IgD-negative memory B cell (primary cell): Measurements from ENCODE around the gene NTMT2. TPM values are rescaled to one million over a fixed set of nuclear protein-coding genes. Genes with fewer than 3 reads are reported as not detected.
"Not testable (repeated sequence)": the region's sequence is repeated elsewhere in the genome, so short reads cannot be mapped to it uniquely, and the experiment has no call there.

Experiments used
- H3K27ac Mint-ChIP-seq, 3 donors: one replicate each; pipeline ENCODE4 v1.8.0; 2020 to 2022; ENCODE audit warnings: mild to moderate bottlenecking in 3 of 3, mixed read lengths in 3 of 3, moderate library complexity in 1 of 3
- H3K27me3 Mint-ChIP-seq: one replicate; pipeline ENCODE4 v1.8.0; 2021; ENCODE audit warnings: mixed read lengths
- H3K36me3 Mint-ChIP-seq: one replicate; pipeline ENCODE4 v1.8.0; 2020; ENCODE audit warnings: mild to moderate bottlenecking, mixed read lengths
- H3K4me1 Mint-ChIP-seq, 3 donors: one replicate each; pipeline ENCODE4 v1.8.0; 2020 to 2022; ENCODE audit warnings: mixed read lengths in 3 of 3, mild to moderate bottlenecking in 1 of 3
- H3K4me3 Mint-ChIP-seq, 4 donors: one replicate each; pipeline ENCODE4 v1.8.0; 2020 to 2022; ENCODE audit warnings: mild to moderate bottlenecking in 4 of 4, mixed read lengths in 4 of 4, moderate library complexity in 3 of 4
- H3K9me3 Mint-ChIP-seq, 3 donors: one replicate each; pipeline ENCODE4 v1.8.0; 2020 to 2021; ENCODE audit warnings: mixed read lengths in 3 of 3, mild to moderate bottlenecking in 1 of 3
- polyA plus RNA-seq: library from polyadenylated mRNA; unstranded; fragments of 300-500 nt; fragmentation: Illumina TruSeq; gene quantifications from one replicate; pipeline ENCODE4 v1.2.3, GENCODE V29; 2021

NTMT2 gene
- polyA plus RNA-seq, result not detected

DNA sequence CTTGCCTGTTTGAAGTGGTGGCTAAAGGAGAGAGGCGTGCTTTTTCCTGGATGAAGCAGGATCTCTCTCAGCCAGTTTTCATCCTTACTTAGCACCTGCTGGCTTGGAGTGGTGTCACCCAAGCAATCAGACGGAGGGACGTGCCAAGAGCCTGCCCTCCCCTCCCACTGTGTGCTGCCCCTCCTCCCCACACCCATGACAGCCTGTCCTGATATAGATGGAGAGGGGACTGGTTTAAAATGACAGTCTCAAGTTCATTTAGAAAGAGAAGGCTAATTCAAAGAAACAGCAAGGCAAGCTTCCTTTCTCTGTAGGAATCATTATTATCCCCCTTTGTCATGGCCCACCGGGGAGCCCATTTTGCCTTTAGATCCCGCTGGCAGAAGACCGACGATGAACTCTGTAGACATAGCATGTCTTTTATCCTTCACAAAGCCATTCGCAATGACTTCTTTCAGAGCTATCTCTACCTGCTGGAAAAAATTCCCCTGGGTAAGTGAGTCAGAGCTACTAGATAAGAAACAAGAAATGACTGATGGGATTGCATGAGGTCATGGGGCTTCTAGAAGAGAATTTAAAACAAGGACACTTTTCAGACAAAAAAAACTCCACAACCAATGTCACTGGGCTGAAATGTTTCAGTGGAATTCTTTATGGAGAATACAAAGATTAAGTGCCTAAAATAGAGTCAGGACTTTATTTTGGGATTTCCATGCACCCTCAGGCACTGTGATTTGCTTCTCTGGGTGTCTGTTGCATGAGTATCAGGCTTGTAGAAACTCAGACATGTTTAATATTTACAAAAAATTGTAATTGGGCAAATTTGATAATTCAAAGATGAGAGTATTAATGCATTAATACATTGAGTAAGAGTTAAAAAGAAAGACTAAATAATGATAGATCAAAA lies at the start of gene NTMT2:
Gene NTMT2 (plus strand): TSS at position 190 of the 907 bp plus-strand sequence. CDS start 149 bp downstream, at position 339.
- Mint-ChIP-seq H3K36me3 (no peaks in the 10 kb centered on the region), H3K4me3 (no peak within 1 kb of the TSS), H3K4me1 (peaks cover 0 to 2% (median 0%) of the 10 kb centered on the region in 3 donors), H3K9me3 (peaks cover 8 to 14% (median 10%) of the 10 kb centered on the region in 3 donors), H3K27me3 (peaks cover 2% of the 10 kb centered on the region), H3K27ac (no peak within 1 kb of the TSS)

DNA sequence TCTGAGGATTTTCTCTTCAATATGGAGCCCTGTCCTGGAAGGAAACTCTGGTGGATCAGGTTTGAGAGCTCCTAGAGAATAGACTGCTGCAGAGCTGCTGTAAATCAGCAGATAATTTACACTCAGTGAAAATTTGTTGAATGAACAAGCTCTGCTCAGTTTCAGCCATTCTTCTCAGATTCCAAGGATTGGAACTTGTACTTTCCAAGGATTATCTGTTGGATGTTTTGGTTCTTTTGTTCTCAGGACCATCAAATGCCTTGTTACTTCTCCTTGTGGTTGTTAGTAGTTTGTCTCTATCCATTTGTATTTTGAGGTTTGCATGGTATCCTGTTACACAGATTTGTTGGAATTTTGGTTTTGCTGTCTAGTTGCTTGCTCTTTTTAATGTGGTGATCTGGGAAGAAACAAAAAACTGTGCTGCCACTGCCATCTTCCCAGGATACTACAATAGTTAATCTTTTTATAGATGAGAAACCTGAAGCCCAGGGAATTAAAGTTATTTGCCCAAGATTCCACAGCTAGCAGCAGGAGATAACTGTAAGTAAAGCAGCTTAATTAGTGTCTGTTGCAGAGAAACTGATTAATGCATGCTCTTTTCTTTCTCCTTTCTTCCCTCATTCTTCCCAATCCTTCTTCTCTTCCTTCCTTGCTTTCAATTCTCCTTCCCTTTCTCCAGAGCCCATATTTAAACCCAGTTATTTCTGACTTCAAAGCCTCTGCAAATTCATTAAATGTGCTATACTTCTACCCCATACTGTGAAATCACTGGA lies 49.6 kb upstream of the NTMT2 start:
- no peak overlapping the region for H3K4me3 Mint-ChIP-seq
- H3K4me1 Mint-ChIP-seq, result peaks cover 0 to 3% (median 0%) of the 10 kb centered on the region in 3 donors
- H3K36me3 Mint-ChIP-seq, result no peaks in the 10 kb centered on the region
- peaks cover 2 to 11% (median 5%) of the 10 kb centered on the region in 3 donors for H3K9me3 Mint-ChIP-seq
- H3K27ac Mint-ChIP-seq, result no peak overlapping the region
- peaks cover 16% of the 10 kb centered on the region for H3K27me3 Mint-ChIP-seq

DNA sequence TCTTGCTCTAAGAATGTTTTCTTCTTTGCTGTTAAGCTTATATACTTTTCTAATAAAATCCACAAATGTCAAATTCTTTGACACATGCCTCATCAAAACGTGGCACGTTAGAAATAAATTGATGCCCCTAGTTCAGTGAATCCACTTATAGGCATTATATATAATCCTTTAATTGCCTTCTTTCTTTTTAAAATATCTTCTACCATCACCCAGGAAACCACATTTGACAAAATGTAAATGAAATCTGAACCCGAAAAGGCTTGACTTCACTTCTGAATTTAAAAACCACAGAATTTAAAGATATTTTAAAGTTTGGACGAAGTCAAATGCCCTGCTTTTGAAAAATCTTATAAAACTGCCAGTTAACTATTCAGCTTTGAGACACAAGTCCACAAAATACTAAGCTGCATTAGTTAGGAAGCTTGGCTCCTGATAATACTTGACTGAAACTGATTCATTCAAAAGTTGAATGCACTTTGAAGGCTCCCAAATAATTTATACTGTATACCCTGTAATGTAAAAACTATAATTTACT lies 48.9 kb upstream of the NTMT2 start:
- H3K9me3 Mint-ChIP-seq, result peaks cover 0 to 8% (median 5%) of the 10 kb centered on the region in 3 donors
- H3K4me1 Mint-ChIP-seq, result peaks cover 0 to 3% (median 0%) of the 10 kb centered on the region in 3 donors
- no peak overlapping the region for H3K27ac Mint-ChIP-seq
- no peaks in the 10 kb centered on the region for H3K36me3 Mint-ChIP-seq
- H3K4me3 Mint-ChIP-seq, result no peak overlapping the region
- peaks cover 16% of the 10 kb centered on the region for H3K27me3 Mint-ChIP-seq

DNA sequence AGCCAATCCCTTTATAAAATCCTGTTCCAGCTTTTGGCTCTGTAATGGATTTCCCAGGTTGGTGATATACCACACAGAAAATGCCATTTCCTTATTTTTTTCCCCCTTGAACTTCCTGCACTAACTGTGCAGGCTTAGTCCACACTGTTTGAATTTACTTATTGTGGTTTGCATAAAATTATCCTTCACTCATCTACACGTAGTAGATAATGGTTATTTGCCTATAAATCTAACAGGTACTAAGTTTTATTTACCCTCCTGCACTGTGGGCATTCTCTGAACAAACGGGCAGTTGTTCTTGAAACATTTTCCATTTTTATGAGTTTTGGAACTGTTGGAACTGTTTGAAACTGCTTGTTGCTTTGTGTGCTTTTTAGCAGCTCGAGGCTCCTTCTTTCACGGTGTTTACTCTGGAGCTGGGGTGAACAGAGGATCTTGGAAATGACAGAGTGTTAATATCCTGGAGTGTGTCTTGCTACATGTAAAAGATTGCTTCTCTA lies 48.3 kb upstream of the NTMT2 start:
- Mint-ChIP-seq H3K4me3 (no peak overlapping the region), H3K36me3 (no peaks in the 10 kb centered on the region), H3K27me3 (peaks cover 16% of the 10 kb centered on the region), H3K27ac (no peak overlapping the region), H3K4me1 (peaks cover 0 to 3% (median 0%) of the 10 kb centered on the region in 3 donors), H3K9me3 (peaks cover 0 to 8% (median 5%) of the 10 kb centered on the region in 3 donors)

DNA sequence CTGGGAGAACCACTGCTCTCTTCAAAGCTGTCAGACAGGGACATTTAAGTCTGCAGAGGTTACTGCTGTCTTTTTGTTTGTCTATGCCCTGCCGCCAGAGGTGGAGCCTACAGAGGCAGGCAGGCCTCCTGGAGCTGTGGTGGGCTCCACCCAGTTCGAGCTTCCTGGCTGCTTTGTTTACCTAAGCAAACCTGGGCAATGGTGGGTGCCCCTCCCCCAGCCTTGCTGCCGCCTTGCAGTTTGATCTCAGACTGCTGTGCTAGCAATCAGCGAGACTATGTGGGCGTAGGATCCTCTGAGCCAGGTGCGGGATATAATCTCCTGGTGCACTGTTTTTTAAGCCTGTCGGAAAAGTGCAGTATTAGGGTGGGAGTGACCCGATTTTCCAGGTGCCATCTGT lies 32.6 kb upstream of the NTMT2 start:
- H3K27me3 Mint-ChIP-seq, H3K4me1 Mint-ChIP-seq, H3K27ac Mint-ChIP-seq, H3K9me3 Mint-ChIP-seq, H3K36me3 Mint-ChIP-seq, H3K4me3 Mint-ChIP-seq: not testable (repeated sequence)

DNA sequence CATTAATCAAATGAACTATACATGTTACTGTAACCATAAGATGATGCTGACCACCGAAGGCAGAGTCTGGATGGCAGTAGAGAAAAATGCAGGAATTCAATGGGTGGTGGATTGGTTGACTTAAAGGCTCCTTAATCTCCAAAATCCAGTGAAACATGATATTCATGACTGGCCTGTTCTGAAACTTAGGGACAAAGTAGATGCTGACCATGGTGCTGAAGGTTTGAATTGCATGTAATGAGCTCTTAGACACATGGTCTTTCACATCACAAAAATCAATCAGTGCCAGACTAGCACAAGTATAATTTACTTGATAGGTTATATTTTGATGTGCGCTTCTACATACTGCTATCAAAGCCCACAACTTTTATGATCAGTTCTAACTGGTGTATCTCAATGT lies 30.9 kb upstream of the NTMT2 start:
- H3K27ac Mint-ChIP-seq, result no peak overlapping the region
- H3K36me3 Mint-ChIP-seq, result no peaks in the 10 kb centered on the region
- H3K4me3 Mint-ChIP-seq, result no peak overlapping the region
- H3K9me3 Mint-ChIP-seq, result peaks cover 2 to 10% (median 5%) of the 10 kb centered on the region in 3 donors
- H3K4me1 Mint-ChIP-seq, result peaks cover 0 to 1% (median 0%) of the 10 kb centered on the region in 3 donors
- H3K27me3 Mint-ChIP-seq, result peaks cover 7% of the 10 kb centered on the region

DNA sequence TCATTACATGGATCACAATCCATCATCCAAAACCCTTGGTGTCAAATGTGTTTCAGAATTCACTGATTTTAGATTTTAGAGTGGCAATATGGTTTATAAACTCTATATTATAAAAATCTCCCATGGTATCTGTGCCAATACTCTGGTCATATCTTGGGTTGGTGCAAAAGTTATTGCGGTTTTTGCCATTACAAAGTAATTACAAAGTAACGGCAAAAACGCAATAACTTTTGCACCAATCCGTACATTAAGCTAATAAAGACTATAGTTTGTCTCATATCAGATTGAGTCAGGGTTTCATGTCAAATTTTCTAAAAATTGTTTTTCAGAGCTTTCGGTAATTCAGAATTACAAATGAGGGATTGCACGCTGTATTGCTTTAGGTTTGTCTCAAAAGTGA lies 23.4 kb upstream of the NTMT2 start:
- Mint-ChIP-seq H3K36me3 (no peaks in the 10 kb centered on the region), H3K9me3 (peaks cover 2 to 7% (median 5%) of the 10 kb centered on the region in 3 donors), H3K27me3 (no peaks in the 10 kb centered on the region), H3K4me3 (no peak overlapping the region), H3K4me1 (peaks cover 0 to 3% (median 0%) of the 10 kb centered on the region in 3 donors), H3K27ac (no peak overlapping the region)

DNA sequence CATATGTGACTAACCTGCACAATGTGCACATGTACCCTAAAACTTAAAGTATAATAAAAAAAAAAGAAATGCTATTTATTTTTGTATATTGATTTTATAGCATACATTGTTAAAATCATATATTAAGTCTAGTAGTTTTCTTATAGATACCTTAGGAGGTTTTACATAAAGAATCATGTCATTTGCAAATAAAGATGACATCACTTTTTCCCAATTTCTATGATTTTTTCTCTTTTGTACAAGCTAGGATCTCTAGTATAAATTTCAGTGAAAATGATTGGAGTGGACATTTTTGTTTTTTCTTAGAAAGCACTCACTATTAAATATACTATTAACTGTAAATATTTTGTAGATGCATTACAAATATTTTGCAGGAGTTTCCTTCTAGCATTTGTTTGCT lies 20.5 kb upstream of the NTMT2 start:
- Mint-ChIP-seq H3K9me3 (peaks cover 0 to 7% (median 5%) of the 10 kb centered on the region in 3 donors), H3K4me1 (peaks cover 0 to 3% (median 0%) of the 10 kb centered on the region in 3 donors), H3K4me3 (no peak overlapping the region), H3K27ac (no peak overlapping the region), H3K36me3 (no peaks in the 10 kb centered on the region), H3K27me3 (no peaks in the 10 kb centered on the region)

DNA sequence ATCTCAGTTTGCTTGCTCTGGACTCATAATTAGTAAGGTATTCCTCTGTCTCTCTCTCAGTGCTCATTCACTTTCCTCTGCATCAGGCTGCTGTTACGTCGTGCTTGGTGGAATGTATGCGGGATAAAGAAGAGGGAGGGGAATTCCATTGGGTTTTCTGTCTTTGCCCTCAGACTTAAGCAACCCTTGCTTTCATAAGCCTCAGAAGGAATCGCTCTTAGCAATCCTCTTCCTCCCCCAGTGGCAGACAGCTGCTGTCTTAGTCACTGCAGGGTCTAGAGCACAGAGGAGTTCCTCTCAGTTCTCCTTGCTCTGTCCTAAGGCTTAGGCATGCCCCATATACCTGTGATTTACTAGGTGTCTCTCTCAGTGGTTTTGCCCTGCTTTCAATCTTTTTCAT lies 19.1 kb upstream of the NTMT2 start:
- peaks cover 0 to 7% (median 5%) of the 10 kb centered on the region in 3 donors for H3K9me3 Mint-ChIP-seq
- H3K27ac Mint-ChIP-seq, result no peak overlapping the region
- H3K4me1 Mint-ChIP-seq, result peaks cover 0 to 3% (median 0%) of the 10 kb centered on the region in 3 donors
- H3K36me3 Mint-ChIP-seq, result no peaks in the 10 kb centered on the region
- no peak overlapping the region for H3K4me3 Mint-ChIP-seq
- peaks cover 1% of the 10 kb centered on the region for H3K27me3 Mint-ChIP-seq

DNA sequence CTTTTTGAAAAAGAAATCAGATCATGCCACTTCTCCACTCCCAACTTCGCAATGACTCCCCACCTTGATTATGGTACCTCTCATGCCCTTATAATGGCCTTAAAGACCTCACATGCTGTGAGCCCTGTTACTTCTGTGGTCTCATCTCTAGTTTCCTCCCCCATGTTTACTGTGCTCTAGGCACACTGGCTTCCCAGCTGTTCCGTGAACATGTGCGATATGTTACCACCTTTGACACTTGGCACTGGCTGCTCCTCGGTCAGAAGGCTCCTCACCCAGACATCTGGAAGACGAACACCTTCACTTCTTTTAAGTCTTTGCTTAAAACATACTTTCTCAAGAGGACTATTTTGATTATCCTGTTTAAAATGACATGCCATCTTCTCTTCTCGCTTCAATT lies 14.3 kb upstream of the NTMT2 start:
- Mint-ChIP-seq H3K4me1 (peaks cover 0 to 3% (median 0%) of the 10 kb centered on the region in 3 donors), H3K36me3 (no peaks in the 10 kb centered on the region), H3K27me3 (peaks cover 1% of the 10 kb centered on the region), H3K4me3 (no peak overlapping the region), H3K27ac (no peak overlapping the region), H3K9me3 (peaks cover 0 to 3% (median 0%) of the 10 kb centered on the region in 3 donors)

DNA sequence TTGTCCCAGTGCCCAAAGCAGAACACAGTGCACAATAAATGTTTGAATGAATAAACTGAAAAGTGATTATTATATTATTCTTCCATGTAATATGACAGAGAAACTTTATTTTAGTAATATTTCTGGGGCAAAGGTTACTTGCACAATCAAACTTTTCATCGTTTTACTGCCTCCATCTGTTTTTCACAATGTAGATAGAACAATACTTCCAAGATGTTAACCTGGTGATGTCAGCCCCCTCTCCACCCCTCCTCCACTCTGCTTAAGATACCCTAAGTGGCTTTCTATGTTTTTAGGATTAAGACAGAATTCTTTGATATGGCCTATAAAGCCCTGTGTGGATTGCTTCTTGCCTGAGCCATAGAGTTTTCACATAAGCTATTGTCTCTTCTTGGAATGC lies 13.8 kb upstream of the NTMT2 start:
- no peaks in the 10 kb centered on the region for H3K36me3 Mint-ChIP-seq
- H3K4me1 Mint-ChIP-seq, result no peaks in the 10 kb centered on the region
- peaks cover 0 to 2% (median 0%) of the 10 kb centered on the region in 3 donors for H3K9me3 Mint-ChIP-seq
- H3K27me3 Mint-ChIP-seq, result peaks cover 1% of the 10 kb centered on the region
- H3K27ac Mint-ChIP-seq, result no peak overlapping the region
- H3K4me3 Mint-ChIP-seq, result no peak overlapping the region

DNA sequence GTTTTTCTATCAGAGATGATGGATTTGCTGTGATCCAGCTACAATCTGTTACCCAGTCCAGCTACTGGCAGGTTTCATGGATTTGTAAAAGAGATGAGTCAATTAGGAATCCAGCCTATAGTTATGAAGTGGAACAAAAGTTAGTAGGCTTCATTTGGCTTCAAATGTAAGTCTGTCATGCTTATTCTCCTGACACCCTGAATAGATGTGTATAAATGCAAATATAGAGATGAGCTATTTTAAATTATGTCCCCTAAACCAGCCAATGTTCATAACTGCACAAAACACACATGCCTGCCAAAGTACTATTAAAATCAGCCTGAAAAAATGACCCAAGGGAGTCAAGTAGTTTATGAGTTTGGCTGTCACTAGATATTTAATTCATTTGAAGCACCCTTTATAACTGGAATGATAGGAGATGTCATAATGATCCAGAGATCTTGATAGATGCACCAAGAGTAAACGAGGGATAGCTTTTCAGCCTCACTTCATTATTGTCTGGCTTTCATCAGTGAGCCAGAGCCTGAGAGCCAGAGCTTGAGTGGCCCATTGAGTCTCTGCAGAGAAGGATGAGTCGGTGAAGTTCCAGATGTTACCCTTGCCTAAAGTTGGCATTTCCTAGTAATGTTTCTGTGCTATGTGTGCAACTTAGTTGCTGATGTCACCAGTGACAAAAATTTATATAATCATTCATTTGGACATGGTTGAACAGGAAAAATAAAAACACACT lies 11.8 kb upstream of the NTMT2 start:
- Mint-ChIP-seq H3K9me3 (peaks cover 0 to 2% (median 0%) of the 10 kb centered on the region in 3 donors), H3K4me3 (no peak overlapping the region), H3K36me3 (no peaks in the 10 kb centered on the region), H3K4me1 (no peaks in the 10 kb centered on the region), H3K27me3 (peaks cover 3% of the 10 kb centered on the region), H3K27ac (no peak overlapping the region)

DNA sequence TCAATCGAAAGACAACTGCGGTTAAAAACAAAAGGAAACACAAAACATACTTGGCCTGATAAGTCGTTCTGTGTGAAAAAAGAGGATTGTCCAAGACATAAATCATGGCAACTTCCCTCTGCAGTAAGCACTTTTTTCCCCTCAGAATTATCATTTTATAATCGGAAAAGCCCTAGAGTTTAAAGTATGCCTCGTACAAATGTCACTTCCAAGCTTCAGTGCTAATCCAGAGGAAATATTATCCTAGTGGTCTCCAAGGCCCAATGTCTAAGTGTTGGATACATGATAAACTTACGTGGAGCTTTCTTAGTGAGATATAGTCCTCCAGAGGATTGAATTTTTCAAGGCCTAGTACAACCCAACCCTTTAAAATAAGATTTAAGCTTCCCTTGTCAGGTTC lies 11.2 kb upstream of the NTMT2 start:
- Mint-ChIP-seq H3K9me3 (peaks cover 0 to 2% (median 0%) of the 10 kb centered on the region in 3 donors), H3K4me3 (no peak overlapping the region), H3K27me3 (peaks cover 3% of the 10 kb centered on the region), H3K27ac (no peak overlapping the region), H3K36me3 (no peaks in the 10 kb centered on the region), H3K4me1 (no peaks in the 10 kb centered on the region)

DNA sequence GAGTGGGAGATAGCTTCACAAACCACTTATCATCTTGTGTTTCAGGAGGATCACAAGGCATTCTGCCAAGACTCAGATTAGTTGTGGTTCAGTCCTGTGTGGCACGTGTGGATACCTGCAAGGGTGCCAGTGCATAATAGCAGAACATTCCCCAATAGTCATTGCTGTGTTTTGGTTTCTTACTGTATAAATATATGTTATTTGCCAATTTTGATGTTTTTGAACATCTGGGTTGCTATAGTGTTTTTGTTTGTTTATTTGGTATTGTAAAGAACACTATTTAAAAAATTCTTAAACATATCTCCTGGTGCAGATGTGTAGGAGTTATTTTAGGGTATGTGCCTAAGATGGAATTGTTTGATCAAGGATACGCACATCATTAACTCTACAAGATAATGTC lies 5.4 kb upstream of the NTMT2 start:
- Mint-ChIP-seq H3K9me3 (peaks cover 8 to 12% (median 9%) of the 10 kb centered on the region in 3 donors), H3K4me1 (no peaks in the 10 kb centered on the region), H3K27me3 (peaks cover 3% of the 10 kb centered on the region), H3K27ac (no peak overlapping the region), H3K36me3 (no peaks in the 10 kb centered on the region), H3K4me3 (no peak overlapping the region)
